Mesothelial cell of epicardium (in vitro differentiated cells): Measurements from ENCODE around the gene KCNQ5. TPM values are rescaled to one million over a fixed set of nuclear protein-coding genes. Genes with fewer than 3 reads are reported as not detected.

Source experiments
- DNase-seq, 2 experiments: peaks; one replicate each; pipeline ENCODE4 v3.0.0; 2021; ENCODE audit warnings: low spot score in 2 of 2; ENCODE audit not compliant: unreplicated experiment in 2 of 2
- H3K27ac Mint-ChIP-seq: 2 replicates; pipeline ENCODE4 v1.8.0; 2021; ENCODE audit warnings: mixed read lengths
- H3K27me3 Mint-ChIP-seq: 2 replicates; pipeline ENCODE4 v1.8.0; 2021; ENCODE audit warnings: low read depth, mixed read lengths
- H3K36me3 Mint-ChIP-seq: 2 replicates; pipeline ENCODE4 v1.8.0; 2021; ENCODE audit warnings: mixed read lengths
- H3K4me1 Mint-ChIP-seq: 2 replicates; pipeline ENCODE4 v1.8.0; 2021; ENCODE audit warnings: mixed read lengths
- H3K4me3 Mint-ChIP-seq: 2 replicates; pipeline ENCODE4 v1.8.0; 2021; ENCODE audit warnings: mild to moderate bottlenecking, moderate library complexity, mixed read lengths
- H3K9me3 Mint-ChIP-seq: 2 replicates; pipeline ENCODE4 v1.8.0; 2021; ENCODE audit warnings: mixed read lengths
- CTCF ChIP-seq: fragments of 200-600 bp; sonication (generic); IDR thresholded peaks from one replicate; pipeline ENCODE4 v1.5.0; 2021; ENCODE audit warnings: antibody characterized with exemption; ENCODE audit not compliant: unreplicated experiment
- total RNA-seq: library from RNA; stranded (reverse); gene quantifications from 3 replicates; pipeline ENCODE4 v1.2.1, GENCODE V29; 2021

KCNQ5 gene
- total RNA-seq, 1 donor from 2014 or later = 4.8 TPM

- Mint-ChIP-seq H3K4me1 (no peaks in the 10 kb centered on the region), H3K9me3 (peaks cover 10% of the 10 kb centered on the region), H3K36me3 (peaks cover 6% of the 10 kb centered on the region), H3K4me3 (no peak overlapping the region), H3K27ac (no peak overlapping the region), H3K27me3 (no peaks in the 10 kb centered on the region)
- TF ChIP-seq CTCF = no peak
- DNase-seq = no peak
These were observed 384.3 kb downstream of the KCNQ5 start for GRCh38 chr6:73006146-73006545.

GRCh38 chr6:73011945-73012344, 390.1 kb downstream of the KCNQ5 start:
- no peak for TF ChIP-seq CTCF
- H3K36me3 Mint-ChIP-seq = peaks cover 6% of the 10 kb centered on the region

GRCh38 chr6:73017476-73017875, 395.6 kb downstream of the KCNQ5 start:
- Mint-ChIP-seq H3K36me3 (no peaks in the 10 kb centered on the region), H3K4me1 (peaks cover 39% of the 10 kb centered on the region), H3K27ac (peak overlapping the region; percentile 2), H3K9me3 (no peaks in the 10 kb centered on the region), H3K4me3 (no peak overlapping the region), H3K27me3 (no peaks in the 10 kb centered on the region)
- TF ChIP-seq CTCF = no peak
- no peak for DNase-seq

More at GRCh38 chr6:73011945-73012344, 390.1 kb downstream of the KCNQ5 start:
- no peak for DNase-seq
- Mint-ChIP-seq H3K27me3 (no peaks in the 10 kb centered on the region), H3K4me1 (peaks cover 9% of the 10 kb centered on the region), H3K9me3 (peaks cover 10% of the 10 kb centered on the region), H3K27ac (no peak overlapping the region), H3K4me3 (no peak overlapping the region)

GRCh38 chr6:73024598-73024997, 402.7 kb downstream of the KCNQ5 start:
- H3K36me3 Mint-ChIP-seq = no peaks in the 10 kb centered on the region
- H3K4me3 Mint-ChIP-seq = no peak overlapping the region
- no peaks in the 10 kb centered on the region for H3K9me3 Mint-ChIP-seq
- peaks cover 1% of the 10 kb centered on the region for H3K27me3 Mint-ChIP-seq
- no peak overlapping the region for H3K27ac Mint-ChIP-seq
- TF ChIP-seq CTCF = no peak
- peaks cover 37% of the 10 kb centered on the region for H3K4me1 Mint-ChIP-seq
- DNase-seq = no peak

- no peak for DNase-seq
- H3K36me3 Mint-ChIP-seq = no peaks in the 10 kb centered on the region
- H3K27ac Mint-ChIP-seq = no peak overlapping the region
- H3K4me3 Mint-ChIP-seq = no peak overlapping the region
- no peaks in the 10 kb centered on the region for H3K9me3 Mint-ChIP-seq
- H3K27me3 Mint-ChIP-seq = peaks cover 1% of the 10 kb centered on the region
- peaks cover 39% of the 10 kb centered on the region for H3K4me1 Mint-ChIP-seq
- TF ChIP-seq CTCF = no peak
These were observed 405.8 kb downstream of the KCNQ5 start for GRCh38 chr6:73027691-73028090.
